ENCODE measurements around the gene KRTAP10-4.
"Not testable (repeated sequence)": the region's sequence is repeated elsewhere in the genome, so short reads cannot be mapped to it uniquely, and the experiment has no call there.

The KRTAP10-4 gene

GRCh38 chr21:44601596-44602462, 28.3 kb downstream of the KRTAP10-4 start:
- no peak for DNase-seq

- no peak for DNase-seq
Observed at GRCh38 chr21:44602463-44602850, 28.9 kb downstream of the KRTAP10-4 start.

GRCh38 chr21:44603109-44603875, 29.8 kb downstream of the KRTAP10-4 start:
- DNase-seq, result no peak

DNA sequence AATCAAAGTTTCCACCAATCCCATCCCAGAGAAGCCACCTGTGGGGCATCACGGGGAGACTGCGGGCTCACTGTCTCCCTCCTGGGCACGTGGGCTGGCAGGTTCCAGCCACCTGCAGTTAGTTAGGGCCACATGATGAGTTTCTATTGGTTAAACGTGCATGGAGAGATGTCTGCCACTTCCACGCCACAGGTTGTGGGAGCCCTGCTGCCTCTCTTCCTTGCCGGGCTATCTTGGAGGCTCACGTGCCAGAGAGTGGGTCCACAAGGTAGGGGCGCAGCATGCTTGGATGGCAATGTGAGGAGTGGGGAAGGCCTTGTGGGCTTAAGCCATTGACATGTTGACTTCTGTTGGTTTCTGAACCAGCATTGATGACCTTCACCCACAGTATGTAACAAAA, 30.4 kb downstream of the KRTAP10-4 start:
- no peak for DNase-seq

- DNase-seq, result no peak
Observed at GRCh38 chr21:44606495-44606894, 33.0 kb downstream of the KRTAP10-4 start.

- DNase-seq, result no peak
Observed at GRCh38 chr21:44609193-44609592, 35.7 kb downstream of the KRTAP10-4 start.

DNA sequence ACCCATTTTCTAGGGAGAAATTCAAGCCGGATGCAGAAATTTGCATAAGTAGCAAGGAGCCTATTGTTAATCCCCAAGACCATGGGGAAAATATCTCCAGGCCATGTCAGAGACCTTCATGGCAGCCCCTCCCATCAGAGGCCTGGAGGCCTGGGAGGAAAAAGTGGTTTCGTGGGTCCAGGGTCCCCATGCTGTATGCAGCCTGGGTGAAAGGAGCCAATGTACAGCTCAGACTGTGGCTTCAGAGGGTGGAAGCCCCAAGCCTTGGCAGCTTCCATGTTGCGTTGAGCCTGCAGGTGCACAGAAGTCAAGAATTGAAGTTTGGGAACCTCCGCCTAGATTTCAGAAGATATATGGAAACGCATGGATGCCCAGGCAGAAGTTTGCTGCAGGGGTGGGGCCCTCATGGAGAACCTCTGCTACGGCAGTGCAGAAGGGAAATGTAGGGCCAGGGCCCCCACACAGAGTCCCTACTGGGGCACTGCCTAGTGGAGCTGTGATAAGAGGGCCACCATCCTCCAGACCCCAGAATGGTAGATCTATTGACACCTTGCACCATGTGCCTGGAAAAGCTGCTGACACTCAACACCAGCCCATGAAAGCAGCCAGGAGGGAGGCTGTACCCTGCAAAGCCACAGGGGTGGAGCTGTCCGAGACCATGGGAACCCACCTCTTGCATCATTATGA, 36.8 kb downstream of the KRTAP10-4 start:
- DNase-seq, result not testable (repeated sequence)

DNA sequence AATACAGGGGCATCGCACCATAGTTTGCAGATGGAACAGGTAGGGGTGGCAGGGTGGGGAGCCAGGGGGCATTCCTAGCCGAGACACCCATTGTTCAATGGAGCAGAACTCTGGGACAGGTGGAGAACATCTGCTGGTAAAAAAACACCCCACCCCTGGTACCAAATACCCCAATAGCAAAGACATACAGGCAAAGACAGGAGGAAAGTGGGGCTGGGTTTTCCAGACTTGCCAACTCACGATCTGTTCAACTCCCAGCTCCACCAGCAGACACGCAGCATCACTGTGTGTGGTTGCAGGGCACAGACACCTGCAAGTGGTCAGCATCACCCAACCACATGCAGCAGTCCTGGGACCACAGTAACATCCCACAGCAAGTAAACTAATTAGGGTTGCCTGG, 38.0 kb downstream of the KRTAP10-4 start:
- DNase-seq, result no peak

DNA sequence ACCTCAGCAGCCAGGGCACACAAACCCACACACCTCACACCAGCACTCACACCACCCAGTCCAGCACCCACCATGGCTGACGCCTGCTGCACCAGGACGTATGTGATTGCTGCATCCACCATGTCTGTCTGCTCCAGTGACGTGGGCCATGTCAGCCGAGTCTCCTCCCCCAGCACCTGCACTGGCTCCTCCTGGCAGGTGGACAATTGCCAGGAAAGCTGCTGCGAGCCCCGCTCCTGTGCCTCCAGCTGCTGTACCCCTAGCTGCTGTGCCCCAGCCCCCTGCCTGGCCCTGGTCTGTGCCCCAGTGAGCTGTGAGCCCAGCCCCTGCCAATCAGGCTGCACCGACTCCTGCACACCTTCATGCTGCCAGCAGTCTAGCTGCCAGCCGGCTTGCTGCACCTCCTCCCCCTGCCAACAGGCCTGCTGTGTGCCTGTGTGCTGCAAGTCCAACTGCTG, 38.5 kb downstream of the KRTAP10-4 start, which contains the start of gene KRTAP10-8:
Gene KRTAP10-8 (plus strand): TSS at position 51 of the 458 bp plus-strand sequence. CDS start 22 bp downstream, at position 73.
- DNase-seq, result no peak

GRCh38 chr21:44612669-44613229, 39.2 kb downstream of the KRTAP10-4 start:
- DNase-seq, result no peak

DNA sequence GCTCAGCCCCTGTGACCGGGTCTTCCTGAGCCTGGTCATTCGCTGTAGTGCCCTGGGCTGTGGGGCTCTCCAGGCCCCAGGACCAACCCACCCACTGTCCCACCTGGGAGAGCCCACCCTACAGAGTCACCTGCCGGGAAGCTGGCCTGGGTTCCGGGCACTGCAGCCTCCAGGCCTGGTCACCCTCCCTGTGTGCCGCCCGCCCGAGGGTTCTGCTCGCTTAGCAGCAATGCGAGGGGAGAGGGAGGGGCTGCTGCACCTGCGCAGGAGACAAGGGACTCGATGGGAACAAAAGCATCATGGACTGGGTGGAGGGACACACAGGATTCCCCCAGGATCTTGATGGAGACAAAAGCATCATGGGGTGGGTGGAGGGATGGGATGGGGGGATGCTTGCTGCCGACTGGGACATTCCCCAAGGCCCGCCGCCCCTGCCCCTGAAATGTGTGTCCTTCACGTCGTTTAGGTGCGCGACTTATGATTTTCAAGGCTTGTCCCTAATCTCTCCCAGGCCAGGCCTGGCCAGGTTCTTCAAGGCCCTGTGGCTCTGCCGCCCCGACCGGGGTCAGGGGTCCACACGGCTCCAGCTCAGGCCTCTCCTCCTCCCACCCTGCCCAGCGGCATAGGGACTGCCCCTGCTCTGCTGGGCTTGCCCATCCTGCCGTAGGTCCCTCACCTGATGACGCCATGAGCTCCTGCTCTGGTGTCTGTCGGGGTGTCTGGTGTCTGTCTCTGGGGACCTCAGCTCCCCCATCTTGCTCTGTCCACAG, 40.0 kb downstream of the KRTAP10-4 start:
- no peak for DNase-seq

DNA sequence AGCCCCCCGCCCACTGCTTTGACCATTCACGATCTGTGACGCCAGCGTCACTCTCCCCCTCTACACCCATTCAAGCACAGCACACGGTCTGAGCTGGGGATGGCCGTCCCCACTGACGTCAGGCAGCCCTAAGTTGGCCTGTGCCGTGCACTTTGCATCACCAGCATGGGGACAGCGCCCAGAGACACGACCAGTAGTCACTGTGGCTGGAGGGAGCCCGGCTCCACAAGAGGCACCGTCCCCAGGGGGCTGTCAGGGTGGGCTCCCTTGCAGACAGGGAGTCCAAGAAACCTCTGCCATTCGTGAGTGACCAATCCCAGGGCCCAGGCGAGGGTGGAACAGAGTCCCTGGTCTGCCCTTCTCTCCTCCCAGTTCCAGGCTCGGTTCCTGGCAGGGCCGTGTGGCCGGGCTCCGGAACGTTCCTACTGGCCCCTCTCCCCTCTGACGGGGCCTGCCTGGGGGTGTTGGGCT, 40.7 kb downstream of the KRTAP10-4 start:
- DNase-seq, result no peak

- DNase-seq, result no peak
Observed at GRCh38 chr21:44614961-44615391, 41.4 kb downstream of the KRTAP10-4 start.

DNA sequence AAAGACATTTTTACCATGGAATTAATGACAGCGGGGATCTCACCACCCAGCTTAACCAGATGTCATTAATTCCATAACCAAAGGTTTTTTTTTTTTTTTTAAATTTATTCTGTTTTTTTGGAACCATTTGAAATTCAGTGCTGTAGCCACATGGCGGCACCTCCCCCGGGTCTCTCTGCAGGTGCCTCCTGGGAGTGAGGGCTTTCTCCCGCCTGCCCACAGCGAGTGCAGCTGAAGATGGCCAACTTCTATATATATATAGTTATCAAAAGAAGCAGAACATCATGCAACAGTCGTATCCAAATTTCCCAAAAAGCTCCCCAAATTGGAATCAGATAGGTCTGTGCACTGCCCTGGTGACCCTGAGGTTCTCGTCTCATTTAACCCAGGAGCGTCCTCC, 41.9 kb downstream of the KRTAP10-4 start:
- no peak for DNase-seq

DNA sequence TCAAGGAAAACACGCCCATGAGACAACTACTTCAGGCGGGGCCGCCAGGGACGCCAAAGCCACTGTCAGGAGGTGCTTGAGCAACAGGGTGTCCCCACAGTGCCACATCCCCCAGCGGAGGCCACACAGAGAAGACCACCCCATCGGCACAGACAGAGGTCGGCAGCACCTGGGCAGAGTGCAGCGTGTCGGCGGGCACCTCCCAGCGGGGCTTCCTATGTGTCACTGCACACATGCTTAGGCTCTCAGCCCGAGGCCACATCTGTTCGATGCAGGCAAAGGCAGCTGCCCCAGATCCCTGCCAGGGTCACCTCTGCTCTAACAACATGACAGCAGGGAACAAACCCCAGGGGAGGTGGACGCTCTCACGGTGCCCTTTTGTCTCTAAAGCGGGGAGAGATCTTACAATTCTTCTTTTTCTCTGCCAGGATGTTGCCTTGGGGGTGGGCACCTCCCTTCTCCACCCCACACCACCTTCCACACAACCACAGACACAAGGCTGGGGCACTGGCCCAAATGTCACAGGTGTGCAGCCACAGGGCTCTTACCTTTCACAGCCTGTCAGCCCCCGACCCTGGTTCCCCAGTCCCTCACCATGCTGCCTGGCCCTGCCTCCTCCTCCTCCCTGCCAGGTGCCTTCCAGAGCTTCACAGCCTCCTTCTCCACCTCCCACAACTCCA, 42.5 kb downstream of the KRTAP10-4 start:
- DNase-seq, result peak; percentile 27

GRCh38 chr21:44616591-44616926, 43.0 kb downstream of the KRTAP10-4 start:
- no peak for DNase-seq

GRCh38 chr21:44617071-44617501, 43.6 kb downstream of the KRTAP10-4 start:
- no peak for DNase-seq

GRCh38 chr21:44618504-44618903, 45.0 kb downstream of the KRTAP10-4 start:
- no peak for DNase-seq

DNA sequence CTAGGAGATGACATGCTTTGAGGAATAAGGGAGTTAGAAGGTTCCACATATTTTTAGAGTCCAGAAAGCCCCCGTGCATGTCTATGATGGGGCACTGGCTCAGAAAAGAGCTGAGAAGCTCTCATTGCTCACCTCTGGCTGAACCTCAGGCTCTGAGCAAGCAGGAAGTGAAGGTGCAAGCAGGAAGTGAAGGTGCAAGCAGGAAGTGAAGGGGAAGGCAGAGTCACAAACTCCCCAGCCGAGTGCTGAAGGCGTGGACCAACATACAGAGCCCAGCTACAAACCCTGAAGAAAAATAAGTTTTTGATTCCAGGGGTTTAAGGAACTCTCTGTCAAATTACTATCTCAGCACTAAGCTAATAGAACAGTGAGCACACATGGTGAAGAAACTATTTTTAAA, 45.4 kb downstream of the KRTAP10-4 start:
- DNase-seq, result no peak

GRCh38 chr21:44619886-44620285, 46.4 kb downstream of the KRTAP10-4 start:
- DNase-seq, result no peak

DNA sequence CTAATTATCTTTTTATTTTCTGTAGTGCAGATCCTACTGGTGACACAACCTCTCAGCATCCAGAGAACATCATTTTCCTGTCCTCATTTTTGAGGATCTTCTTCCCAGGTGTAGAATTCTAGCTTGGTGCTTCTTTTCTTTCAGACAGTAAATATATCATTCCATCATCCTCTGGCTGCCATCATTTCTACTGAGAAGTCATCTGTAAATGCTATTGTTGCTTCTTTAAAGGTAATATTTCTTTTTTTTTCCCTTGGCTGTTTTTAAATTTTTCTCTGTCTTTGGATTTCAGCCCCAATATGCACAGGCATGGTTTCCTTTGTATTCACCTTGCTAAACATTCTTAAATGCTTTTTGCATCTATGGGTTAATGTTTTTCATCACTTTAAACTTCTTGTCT, 50.0 kb downstream of the KRTAP10-4 start:
- no peak for DNase-seq

Measured in NCI-H1092 treated with DMSO at 0.1 percent for 48 hours (cell line).